HG03097 (cell line): ENCODE data around the gene FOXN3.
A peak's percentile ranks its signal among the peaks of the same experiment; 100 is the strongest.

ENCODE experiments used
- ATAC-seq: cut with Tn5 transposase; IDR thresholded peaks from one replicate; pipeline ENCODE4 v1.9.1; 2021; ENCODE audit not compliant: unreplicated experiment, low FRiP score

FOXN3 gene

GRCh38 chr14:89365061-89365801, 51.8 kb downstream of the FOXN3 start:
- peak; percentile 80 for ATAC-seq

DNA sequence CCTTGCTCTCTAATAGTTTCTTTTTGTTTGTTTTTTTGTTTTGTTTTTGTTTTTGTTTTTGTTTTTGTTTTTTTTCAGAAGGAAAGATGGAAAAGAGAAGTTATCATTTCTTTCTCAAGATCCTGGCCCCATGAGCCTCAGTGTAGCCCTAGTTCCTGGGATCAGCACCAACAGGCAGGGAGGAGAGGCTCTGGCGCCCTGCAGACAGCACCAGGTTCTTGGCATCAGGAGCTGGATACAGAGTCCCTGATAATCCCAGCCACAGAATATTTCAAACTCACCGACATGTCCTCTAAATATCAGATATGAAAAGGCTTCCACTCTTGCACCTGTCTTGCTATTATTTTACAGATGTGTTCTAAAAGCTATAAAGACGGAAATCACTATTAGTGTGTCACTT, 52.7 kb downstream of the FOXN3 start:
- ATAC-seq, result no peak

GRCh38 chr14:89360277-89360676, 56.8 kb downstream of the FOXN3 start:
- ATAC-seq, result no peak

- ATAC-seq, result no peak
Observed at GRCh38 chr14:89359477-89360222, 57.4 kb downstream of the FOXN3 start.

DNA sequence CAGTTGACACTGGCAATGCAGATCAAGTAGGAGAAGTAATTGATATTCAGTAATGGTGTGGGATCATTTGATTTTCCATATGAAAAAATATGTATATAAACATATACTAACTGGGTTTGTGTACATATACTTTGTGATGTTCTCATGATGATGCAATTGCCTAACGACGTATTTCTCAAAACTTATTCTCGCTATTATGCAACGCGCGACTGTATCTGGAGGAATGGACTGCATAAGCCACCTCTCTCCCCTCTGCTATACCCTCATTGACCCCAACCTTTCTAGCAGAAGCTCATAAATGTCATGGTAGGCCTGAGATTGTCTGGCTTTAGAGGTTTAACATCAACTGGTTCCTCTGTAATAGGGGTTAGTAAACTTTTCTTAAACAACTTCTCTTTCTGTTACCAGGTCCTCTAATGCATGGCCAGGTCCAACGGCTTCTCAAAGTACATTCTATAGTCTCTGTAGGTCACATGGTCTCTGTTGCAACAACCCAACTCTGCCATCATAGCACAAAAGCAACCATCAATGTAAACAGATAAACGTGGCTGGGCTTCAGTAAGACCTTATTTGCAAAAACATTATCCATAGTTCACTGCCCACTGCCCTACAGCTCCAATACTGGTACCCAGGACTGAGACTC, 59.3 kb downstream of the FOXN3 start:
- no peak for ATAC-seq

DNA sequence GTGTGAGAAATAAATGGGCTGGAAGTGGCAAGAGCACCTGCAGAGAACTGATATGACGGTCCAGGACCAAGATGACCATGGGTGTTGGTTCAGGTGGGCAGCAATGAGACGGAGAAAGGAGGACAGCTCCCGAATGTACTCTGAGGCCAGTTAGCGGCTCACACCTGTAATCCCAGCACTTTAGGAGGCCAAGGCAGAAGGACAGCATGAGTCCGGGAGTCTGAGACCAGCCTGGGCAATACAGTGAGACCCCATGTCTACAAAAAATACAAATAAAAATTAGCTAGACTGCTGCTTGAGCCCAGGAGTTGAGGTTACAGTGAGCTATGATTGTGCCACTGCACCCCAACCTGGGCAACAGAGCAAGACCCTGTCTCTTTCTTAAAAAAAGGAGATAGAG, 60.1 kb downstream of the FOXN3 start:
- no peak for ATAC-seq

- no peak for ATAC-seq
Observed at GRCh38 chr14:89356496-89356895, 60.5 kb downstream of the FOXN3 start.

DNA sequence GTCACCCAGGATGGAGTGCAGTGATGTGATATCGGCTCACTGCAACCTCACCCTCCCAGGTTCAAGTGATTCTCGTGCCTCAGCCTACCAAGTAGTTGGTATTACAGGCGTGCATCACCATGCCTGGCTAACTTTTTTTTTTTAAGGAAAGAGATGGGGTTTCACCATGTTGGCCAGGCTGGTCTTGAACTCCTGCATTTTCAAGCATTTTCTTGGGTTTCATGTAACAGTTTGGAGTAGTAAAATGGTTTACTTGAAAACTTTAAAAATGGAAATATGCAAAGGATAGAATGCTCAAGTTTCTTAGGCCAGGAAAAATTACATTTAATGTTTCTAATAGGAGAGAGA, 63.3 kb downstream of the FOXN3 start:
- no peak for ATAC-seq

DNA sequence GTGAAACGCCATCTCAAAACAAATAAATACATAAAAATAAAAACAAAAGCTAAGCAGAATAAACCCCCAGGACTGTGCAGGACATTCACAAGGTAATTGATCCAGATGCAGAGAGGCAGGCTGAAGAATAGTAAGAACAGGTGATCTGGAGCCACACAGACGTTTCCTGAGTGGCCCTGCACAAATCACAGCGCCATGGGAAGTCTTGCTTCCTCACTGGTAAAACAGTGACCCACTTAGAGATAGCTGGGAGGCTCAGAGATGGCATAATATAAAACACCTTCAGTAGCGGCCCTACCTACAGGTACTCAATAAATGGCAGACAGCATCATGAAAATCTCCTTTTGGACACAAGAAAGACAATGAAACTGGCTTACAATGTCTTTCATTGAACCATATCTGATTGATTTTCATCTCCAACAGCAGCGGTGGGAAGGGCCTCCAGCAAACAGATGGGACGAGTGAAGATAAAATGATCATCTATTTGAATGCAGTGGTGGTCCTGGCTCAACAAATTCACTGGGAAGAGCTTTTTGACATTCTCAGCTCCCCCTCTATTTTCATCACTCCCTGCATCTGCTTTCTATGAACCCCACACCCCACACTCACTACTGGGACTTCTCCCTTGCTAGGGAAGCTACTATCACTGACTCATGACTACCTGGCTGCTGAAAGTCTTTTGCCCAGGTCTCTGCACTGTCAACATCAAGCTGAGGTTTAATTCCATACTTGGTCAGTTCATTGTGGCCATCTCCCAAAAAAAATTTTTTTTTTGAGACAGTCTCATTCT, 63.9 kb downstream of the FOXN3 start:
- no peak for ATAC-seq

- peak; percentile 44 for ATAC-seq
Observed at GRCh38 chr14:89351516-89352404, 65.3 kb downstream of the FOXN3 start.

GRCh38 chr14:89351221-89351515, 65.9 kb downstream of the FOXN3 start:
- no peak for ATAC-seq

DNA sequence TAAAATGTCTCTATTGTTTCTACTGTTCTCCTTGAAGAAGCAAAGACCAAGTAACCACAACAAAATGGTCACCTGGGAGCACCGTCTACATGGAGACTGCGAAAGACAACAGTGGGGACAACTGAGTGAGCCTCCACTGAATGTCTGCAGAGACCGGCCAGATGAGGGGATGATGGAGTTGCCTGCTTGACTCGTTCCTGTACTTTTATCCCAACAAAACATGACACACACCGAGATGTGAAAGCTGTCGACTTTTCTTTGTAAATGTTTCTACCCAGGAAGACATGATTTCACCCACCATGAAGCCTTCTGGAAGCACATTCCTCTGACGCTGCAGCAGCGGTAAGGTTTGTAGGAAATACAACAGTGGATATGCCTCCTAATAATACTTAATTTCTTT, 66.9 kb downstream of the FOXN3 start:
- ATAC-seq, result no peak

DNA sequence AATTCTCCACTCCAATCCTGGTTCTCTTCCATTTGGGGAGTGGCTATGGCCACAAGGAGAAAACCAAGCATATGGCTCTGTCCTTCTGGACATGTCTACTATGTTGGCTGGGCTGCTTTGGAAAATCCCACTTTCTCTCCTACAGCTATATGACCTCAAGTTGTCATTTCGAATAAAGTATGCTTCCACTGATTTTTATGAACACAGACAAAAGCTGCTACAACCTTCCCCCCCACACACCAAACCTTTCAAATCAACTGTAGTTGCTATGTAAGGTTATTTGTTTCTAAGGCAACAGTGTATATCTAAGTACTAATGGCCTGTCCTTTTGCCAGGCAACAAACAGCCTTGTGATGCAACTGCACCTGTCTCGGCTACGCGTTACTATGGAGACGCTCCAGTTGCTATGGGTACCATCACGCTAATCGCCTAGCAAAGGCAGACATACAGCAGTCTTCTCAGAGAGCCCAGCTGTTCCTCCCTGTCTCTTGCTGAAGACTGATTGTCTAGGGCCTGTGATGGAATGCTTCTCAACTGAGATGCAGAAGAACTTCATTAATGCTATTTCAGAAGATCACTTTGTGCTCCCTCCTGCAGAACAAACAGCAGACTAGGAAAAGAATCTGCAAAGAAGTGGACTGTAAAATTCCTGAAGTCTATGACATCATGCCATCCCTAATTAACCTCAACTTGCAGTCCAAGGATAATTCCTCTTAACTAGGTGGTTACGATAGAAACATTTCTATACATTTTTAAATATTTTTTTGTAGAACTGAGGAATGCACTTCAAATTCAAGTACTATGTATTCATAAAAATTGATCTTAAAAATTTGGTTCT, 67.6 kb downstream of the FOXN3 start:
- ATAC-seq, result no peak

GRCh38 chr14:89348722-89349121, 68.3 kb downstream of the FOXN3 start:
- no peak for ATAC-seq

GRCh38 chr14:89347885-89348284, 69.1 kb downstream of the FOXN3 start:
- ATAC-seq, result no peak

- ATAC-seq, result no peak
Observed at GRCh38 chr14:89344920-89345254, 72.1 kb downstream of the FOXN3 start.

DNA sequence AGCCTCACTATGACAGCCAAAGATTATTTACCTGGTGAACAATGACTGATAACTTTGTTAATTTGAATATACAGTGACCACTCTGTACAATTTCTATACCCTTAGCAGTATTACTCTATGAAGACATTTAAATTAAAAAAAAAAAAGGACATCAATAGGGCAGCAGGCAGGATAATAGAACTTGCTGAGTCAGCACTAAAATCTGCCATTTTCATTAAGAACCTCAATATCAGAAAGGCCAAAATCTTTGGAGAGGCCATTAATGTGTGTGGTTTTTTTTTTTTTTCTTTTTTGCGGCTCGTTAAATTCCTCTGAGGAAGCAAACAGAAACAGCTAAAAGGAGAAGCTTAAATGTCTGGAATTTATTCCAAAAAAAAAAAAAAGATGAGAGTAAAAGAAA, 73.7 kb downstream of the FOXN3 start:
- ATAC-seq, result no peak

- no peak for ATAC-seq
Observed at GRCh38 chr14:89342049-89342448, 75.0 kb downstream of the FOXN3 start.
